IMR-90 (cell line): ENCODE results near the gene CAPN2. TPM values are rescaled to one million over a fixed set of nuclear protein-coding genes. Genes with fewer than 3 reads are reported as not detected.

Experiments
- ATAC-seq: fragments of 200-7000 bp; cut with Tn5 transposase; 2 replicates; pipeline ENCODE4 v1.9.1; 2020; ENCODE audit warnings: low read depth, mild to moderate bottlenecking, moderate library complexity
- BruUV-seq: library from RNA; stranded (reverse); fragments of 400-500 nt; replicated peaks from 2 replicates; lab custom pipeline; 2021; lab: Mats Ljungman, UMichigan
- CTCF ChIA-PET: fragments of 300-600 bp; formaldehyde crosslinking; extraction: SDS; loops from one replicate; lab custom pipeline; 2021; ENCODE audit warnings: antibody characterized with exemption; lab: Yijun Ruan, JAX
- POLR2A ChIA-PET: fragments of 300-600 bp; sonication (Branson Sonifier 250); formaldehyde crosslinking; loops from one replicate; lab custom pipeline; 2022; ENCODE audit warnings: antibody characterized with exemption; ENCODE audit not compliant: unreplicated experiment; lab: Charles Lee
- DNase-seq: peaks from one replicate; pipeline ENCODE4 v3.0.0; 2013
- H2AFZ ChIP-seq: replicated peaks from 2 replicates; pipeline ENCODE3; 2013; ENCODE audit warnings: low read length, mild to moderate bottlenecking; ENCODE audit not compliant: poor library complexity
- H2AK5ac ChIP-seq: 2 replicates; pipeline ENCODE4 v1.6.1; 2013; ENCODE audit warnings: low read depth, low read length, inconsistent platforms
- H2AK9ac ChIP-seq: replicated peaks from 2 replicates; pipeline ENCODE3; 2013; ENCODE audit warnings: mild to moderate bottlenecking, low read depth, low read length, moderate library complexity; ENCODE audit not compliant: poor library complexity
- H2BK120ac ChIP-seq: 2 replicates; pipeline ENCODE4 v1.6.1; 2013; ENCODE audit warnings: low read depth, low read length, inconsistent platforms
- H2BK15ac ChIP-seq: 3 replicates; pipeline ENCODE4 v1.6.1; 2013; ENCODE audit warnings: low read depth, low read length, inconsistent platforms
- H2BK20ac ChIP-seq: 2 replicates; pipeline ENCODE4 v1.6.1; 2013; ENCODE audit warnings: low read depth, mild to moderate bottlenecking, inconsistent platforms, low read length, moderate library complexity
- H2BK5ac ChIP-seq: 2 replicates; pipeline ENCODE4 v1.6.1; 2013; ENCODE audit warnings: mild to moderate bottlenecking, low read depth, low read length, inconsistent platforms; ENCODE audit not compliant: poor library complexity, severe bottlenecking
- H3K14ac ChIP-seq: replicated peaks from 2 replicates; pipeline ENCODE4 v1.6.1; 2013; ENCODE audit warnings: low read depth, low read length, inconsistent platforms
- H3K18ac ChIP-seq: 2 replicates; pipeline ENCODE4 v1.6.1; 2013; ENCODE audit warnings: low read depth, low read length, control low read depth
- H3K23ac ChIP-seq: 2 replicates; pipeline ENCODE4 v1.6.1; 2013; ENCODE audit warnings: low read depth, low read length, inconsistent platforms
- H3K27ac ChIP-seq: 2 replicates; pipeline ENCODE4 v1.5.1; 2013; ENCODE audit warnings: mild to moderate bottlenecking, control low read depth, low read length; ENCODE audit not compliant: insufficient read depth
- H3K27me3 ChIP-seq: 2 replicates; pipeline ENCODE4 v1.6.1; 2013; ENCODE audit warnings: low read length; ENCODE audit not compliant: control insufficient read depth, insufficient read depth
- H3K36me3 ChIP-seq: 2 replicates; pipeline ENCODE4 v1.6.1; 2013; ENCODE audit warnings: low read length, mixed read lengths; ENCODE audit not compliant: control insufficient read depth, insufficient read depth
- H3K4ac ChIP-seq: 2 replicates; pipeline ENCODE4 v1.6.1; 2013; ENCODE audit warnings: low read depth, low read length, inconsistent platforms
- H3K4me1 ChIP-seq: 2 replicates; pipeline ENCODE4 v1.6.1; 2013; ENCODE audit warnings: low read length, mixed read lengths; ENCODE audit not compliant: control insufficient read depth, insufficient read depth
- H3K4me2 ChIP-seq: 2 replicates; pipeline ENCODE4 v1.6.1; 2013; ENCODE audit warnings: low read depth, mild to moderate bottlenecking, control low read depth, low read length, moderate library complexity
- H3K4me3 ChIP-seq: 2 replicates; pipeline ENCODE4 v1.5.1; 2013; ENCODE audit warnings: low read depth, mild to moderate bottlenecking, control low read depth, low read length, moderate library complexity; ENCODE audit not compliant: insufficient read depth
- H3K56ac ChIP-seq: 2 replicates; pipeline ENCODE4 v1.6.1; 2013; ENCODE audit warnings: low read length, inconsistent platforms; ENCODE audit not compliant: insufficient read depth; ENCODE audit errors: extremely low read depth
- H3K79me1 ChIP-seq, 2 experiments: 2 replicates each; pipeline ENCODE4 v1.6.1; 2013; ENCODE audit warnings: low read length in 2 of 2, inconsistent platforms in 1 of 2, low read depth in 1 of 2
- H3K9ac ChIP-seq: 2 replicates; pipeline ENCODE4 v1.6.1; 2013; ENCODE audit warnings: low read depth, low read length, control low read depth
- H3K9me1 ChIP-seq: 2 replicates; pipeline ENCODE4 v1.6.1; 2013; ENCODE audit warnings: low read length, inconsistent platforms; ENCODE audit not compliant: insufficient read depth
- H3K9me3 ChIP-seq: 2 replicates; pipeline ENCODE4 v1.6.1; 2013; ENCODE audit warnings: low read length; ENCODE audit not compliant: control insufficient read depth, insufficient read depth
- H4K20me1 ChIP-seq: 2 replicates; pipeline ENCODE4 v1.6.1; 2013; ENCODE audit warnings: low read length, inconsistent platforms; ENCODE audit not compliant: insufficient read depth
- H4K5ac ChIP-seq: 2 replicates; pipeline ENCODE4 v1.6.1; 2013; ENCODE audit warnings: mild to moderate bottlenecking, low read depth, low read length, control low read depth
- H4K8ac ChIP-seq, 2 experiments: 2 replicates each; pipeline ENCODE4 v1.6.1; 2013; ENCODE audit warnings: low read depth in 2 of 2, low read length in 2 of 2, control low read depth in 1 of 2, inconsistent platforms in 1 of 2
- H4K91ac ChIP-seq: 2 replicates; pipeline ENCODE4 v1.6.1; 2013; ENCODE audit warnings: low read depth, low read length, inconsistent platforms; ENCODE audit not compliant: insufficient read depth
- BHLHE40 ChIP-seq: fragments of 150-350 bp; IDR thresholded peaks from 2 replicates; pipeline ENCODE4 v1.6.1; 2016; ENCODE audit warnings: mild to moderate bottlenecking, low read depth, low read length
- CEBPB ChIP-seq: IDR thresholded peaks from 2 replicates; pipeline ENCODE4 v1.6.1; 2012; ENCODE audit warnings: low read depth, low read length, improper control_type of control experiment
- CHD1 ChIP-seq: IDR thresholded peaks from 2 replicates; pipeline ENCODE4 v1.6.1; 2012; ENCODE audit warnings: low read depth, low read length, improper control_type of control experiment
- FOS ChIP-seq: fragments of 150-350 bp; IDR thresholded peaks from 2 replicates; pipeline ENCODE4 v1.6.1; 2016; ENCODE audit warnings: low read depth, low read length
- MAFK ChIP-seq: IDR thresholded peaks from 2 replicates; pipeline ENCODE4 v1.6.1; 2012; ENCODE audit warnings: low read depth, low read length, improper control_type of control experiment
- MAZ ChIP-seq: IDR thresholded peaks from 2 replicates; pipeline ENCODE4 v1.6.1; 2012; ENCODE audit warnings: low read depth, mild to moderate bottlenecking, low read length, improper control_type of control experiment, moderate library complexity, borderline replicate concordance
- MXI1 ChIP-seq: IDR thresholded peaks from 2 replicates; pipeline ENCODE4 v1.6.1; 2012; ENCODE audit warnings: low read depth, mild to moderate bottlenecking, low read length, moderate library complexity, borderline replicate concordance
- POLR2A ChIP-seq: IDR thresholded peaks from 2 replicates; pipeline ENCODE4 v1.6.1; 2012; ENCODE audit warnings: mild to moderate bottlenecking, low read depth, low read length
- RAD21 ChIP-seq: IDR thresholded peaks from 2 replicates; pipeline ENCODE4 v1.6.1; 2012; ENCODE audit warnings: low read length, improper control_type of control experiment
- RCOR1 ChIP-seq: IDR thresholded peaks from 2 replicates; pipeline ENCODE4 v1.6.1; 2012; ENCODE audit warnings: mild to moderate bottlenecking, low read length, improper control_type of control experiment; ENCODE audit not compliant: insufficient replicate concordance
- RFX5 ChIP-seq: IDR thresholded peaks from 2 replicates; pipeline ENCODE4 v1.8.0; 2012; ENCODE audit warnings: low read depth, mild to moderate bottlenecking, low read length, moderate library complexity
- SMC3 ChIP-seq: fragments of 150-350 bp; IDR thresholded peaks from 2 replicates; pipeline ENCODE4 v1.6.1; 2016; ENCODE audit warnings: low read depth, mild to moderate bottlenecking, antibody characterized with exemption, low read length, moderate library complexity
- WGBS, 2 experiments: methylation state at CpG; one replicate each; pipeline versions ENCODE4 v1.1.5 to v1.1.7; 2013; ENCODE audit warnings: missing lambda C conversion rate in 2 of 2; ENCODE audit not compliant: insufficient read length in 1 of 2; ENCODE audit errors: extremely low coverage in 2 of 2; 5-methylcytosine and 5-hydroxymethylcytosine counted together
- dilution Hi-C: fragments of 300-500 bp; cut with HindIII; formaldehyde crosslinking; loops from one replicate; pipeline ENCODE4 v1.14.3; 2018; ENCODE audit warnings: low sequenced_read_pairs; ENCODE audit not compliant: unreplicated experiment
- in situ Hi-C: fragments of 300-500 bp; cut with MboI; formaldehyde crosslinking; loops from 3 replicates; pipeline ENCODE4 v1.14.3; 2019; ENCODE audit warnings: low sequenced_read_pairs, inconsistent platforms, mixed read lengths
- intact Hi-C: fragments of 100-400 bp; cut with micrococcal nuclease; formaldehyde crosslinking; loops from 2 replicates; pipeline ENCODE4 v1.10.0; 2022
- polyA plus RNA-seq, 3 experiments: library from polyadenylated mRNA; depleted of rRNA; stranded (reverse); fragments of >200 nt; gene quantifications; 2 replicates each; pipeline ENCODE4 v1.2.3, GENCODE V29; 2012; ENCODE audit warnings: low replicate concordance in 1 of 3
- total RNA-seq: library from RNA; depleted of rRNA; stranded (reverse); fragments of >200 nt; gene quantifications from 2 replicates; pipeline ENCODE4 v1.2.3, GENCODE V29; 2012
- TF ChIP-seq, protein P1 (sequence below): conservative IDR thresholded peaks from 2 replicates; pipeline ENCODE4 v1.5.1; 2012; ENCODE audit warnings: mild to moderate bottlenecking, low read depth, low read length, improper control_type of control experiment
- TF ChIP-seq, protein P2 (sequence below): fragments of 150-350 bp; IDR thresholded peaks from 2 replicates; pipeline ENCODE4 v1.6.1; 2017; ENCODE audit warnings: mild to moderate bottlenecking, antibody characterized with exemption, low read length, low read depth
- TF ChIP-seq, protein P3 (sequence below): fragments of 150-350 bp; IDR thresholded peaks from 2 replicates; pipeline ENCODE4 v1.6.1; 2016; ENCODE audit warnings: low read depth, mild to moderate bottlenecking, low read length, moderate library complexity, borderline replicate concordance

The CAPN2 gene
- total and polyA plus RNA-seq, 2 of the 4 experiments (the other 2 are of a cell fraction), result 339 to 430 TPM

DNA sequence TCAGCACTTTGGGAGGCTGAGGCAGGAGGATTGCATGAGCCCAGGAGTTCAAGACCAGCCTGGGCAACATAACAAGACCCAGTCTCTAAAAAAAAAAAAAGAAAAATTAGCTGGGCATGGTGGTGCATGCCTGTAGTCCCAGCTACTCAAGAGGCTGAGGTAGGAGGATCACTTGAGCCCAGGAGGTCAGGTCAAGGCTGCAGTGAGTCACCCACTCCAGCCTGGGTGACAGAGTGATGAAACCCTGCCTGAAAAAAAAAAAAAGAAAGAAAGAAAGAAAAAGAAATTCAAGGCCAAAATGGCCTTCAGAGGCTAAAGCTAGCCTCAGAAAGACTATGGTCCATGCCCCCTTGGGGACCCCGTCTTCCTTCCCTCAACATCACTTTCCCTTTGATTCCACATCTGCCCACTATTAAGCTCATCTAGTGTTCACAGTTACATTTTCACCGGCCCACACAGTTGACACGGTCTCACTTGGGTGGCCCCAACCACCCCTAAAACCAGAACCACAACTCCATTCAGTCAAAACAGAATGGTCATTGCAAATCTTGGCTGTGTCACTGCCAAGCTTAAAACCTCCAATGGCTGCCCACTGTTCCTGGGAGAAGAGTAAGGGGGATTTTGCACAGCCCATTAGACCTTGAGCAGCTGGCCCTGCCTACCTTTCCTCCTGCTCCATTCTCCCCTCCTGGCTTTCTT is 44.7 kb upstream of the CAPN2 start:
- Histone ChIP-seq H3K14ac (no peak overlapping the region), H3K9me1 (no peaks in the 10 kb centered on the region), H3K4me1 (no peaks in the 10 kb centered on the region), H3K27ac (no peak overlapping the region), H3K9me3 (no peaks in the 10 kb centered on the region), H2BK120ac (no peak overlapping the region), H4K8ac (no peak overlapping the region), H2BK20ac (no peak overlapping the region), H2AFZ (no peak overlapping the region), H3K18ac (no peak overlapping the region), H4K91ac (no peak overlapping the region), H3K4me3 (no peak overlapping the region), H2BK5ac (no peak overlapping the region), H3K9ac (no peak overlapping the region), H2BK15ac (no peak overlapping the region), H3K4me2 (no peak overlapping the region), H4K20me1 (no peaks in the 10 kb centered on the region), H3K4ac (no peak overlapping the region), H2AK5ac (no peak overlapping the region), H3K23ac (no peak overlapping the region), H3K79me1 (no peaks in the 10 kb centered on the region), H3K36me3 (no peaks in the 10 kb centered on the region), H3K27me3 (peaks cover 13% of the 10 kb centered on the region), H4K5ac (no peak overlapping the region), H3K56ac (no peak overlapping the region), H2AK9ac (no peak overlapping the region)
- WGBS, 2 experiments, result 73% methylated on average over 3 of the region's 3 CpGs; no CpG with 5 or more reads in 1 of the 2 experiments
- in situ Hi-C loops (no loop called here), intact Hi-C loops (no loop called here), dilution Hi-C loops (no loop called here)
- ATAC-seq, result no peak
- CTCF ChIA-PET, result interaction anchor here (0.7 kb wide), 1 partner anchor 40 kb away, joined by 3 read pairs; no protein-coding TSS in a partner anchor
- no TSS peak for BruUV-seq
- TF ChIP-seq BHLHE40 (no peak), SMC3 (no peak), POLR2A (no peak), CEBPB (no peak), MAZ (no peak), CHD1 (no peak), RAD21 (no peak), RCOR1 (no peak), MAFK (no peak), RFX5 (no peak), MXI1 (no peak), FOS (no peak)
- TF ChIP-seq, protein P1, sequence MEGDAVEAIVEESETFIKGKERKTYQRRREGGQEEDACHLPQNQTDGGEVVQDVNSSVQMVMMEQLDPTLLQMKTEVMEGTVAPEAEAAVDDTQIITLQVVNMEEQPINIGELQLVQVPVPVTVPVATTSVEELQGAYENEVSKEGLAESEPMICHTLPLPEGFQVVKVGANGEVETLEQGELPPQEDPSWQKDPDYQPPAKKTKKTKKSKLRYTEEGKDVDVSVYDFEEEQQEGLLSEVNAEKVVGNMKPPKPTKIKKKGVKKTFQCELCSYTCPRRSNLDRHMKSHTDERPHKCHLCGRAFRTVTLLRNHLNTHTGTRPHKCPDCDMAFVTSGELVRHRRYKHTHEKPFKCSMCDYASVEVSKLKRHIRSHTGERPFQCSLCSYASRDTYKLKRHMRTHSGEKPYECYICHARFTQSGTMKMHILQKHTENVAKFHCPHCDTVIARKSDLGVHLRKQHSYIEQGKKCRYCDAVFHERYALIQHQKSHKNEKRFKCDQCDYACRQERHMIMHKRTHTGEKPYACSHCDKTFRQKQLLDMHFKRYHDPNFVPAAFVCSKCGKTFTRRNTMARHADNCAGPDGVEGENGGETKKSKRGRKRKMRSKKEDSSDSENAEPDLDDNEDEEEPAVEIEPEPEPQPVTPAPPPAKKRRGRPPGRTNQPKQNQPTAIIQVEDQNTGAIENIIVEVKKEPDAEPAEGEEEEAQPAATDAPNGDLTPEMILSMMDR, result no peak
- TF ChIP-seq, protein P2, sequence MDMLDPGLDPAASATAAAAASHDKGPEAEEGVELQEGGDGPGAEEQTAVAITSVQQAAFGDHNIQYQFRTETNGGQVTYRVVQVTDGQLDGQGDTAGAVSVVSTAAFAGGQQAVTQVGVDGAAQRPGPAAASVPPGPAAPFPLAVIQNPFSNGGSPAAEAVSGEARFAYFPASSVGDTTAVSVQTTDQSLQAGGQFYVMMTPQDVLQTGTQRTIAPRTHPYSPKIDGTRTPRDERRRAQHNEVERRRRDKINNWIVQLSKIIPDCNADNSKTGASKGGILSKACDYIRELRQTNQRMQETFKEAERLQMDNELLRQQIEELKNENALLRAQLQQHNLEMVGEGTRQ, result no peak
- TF ChIP-seq, protein P3, sequence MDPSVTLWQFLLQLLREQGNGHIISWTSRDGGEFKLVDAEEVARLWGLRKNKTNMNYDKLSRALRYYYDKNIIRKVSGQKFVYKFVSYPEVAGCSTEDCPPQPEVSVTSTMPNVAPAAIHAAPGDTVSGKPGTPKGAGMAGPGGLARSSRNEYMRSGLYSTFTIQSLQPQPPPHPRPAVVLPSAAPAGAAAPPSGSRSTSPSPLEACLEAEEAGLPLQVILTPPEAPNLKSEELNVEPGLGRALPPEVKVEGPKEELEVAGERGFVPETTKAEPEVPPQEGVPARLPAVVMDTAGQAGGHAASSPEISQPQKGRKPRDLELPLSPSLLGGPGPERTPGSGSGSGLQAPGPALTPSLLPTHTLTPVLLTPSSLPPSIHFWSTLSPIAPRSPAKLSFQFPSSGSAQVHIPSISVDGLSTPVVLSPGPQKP, result no peak
- DNase-seq, result no peak
- POLR2A ChIA-PET, result no interaction called here
